GM12864 (cell line): ENCODE data around the gene SPATA6.
"Not testable (repeated sequence)": the region's sequence is repeated elsewhere in the genome, so short reads cannot be mapped to it uniquely, and the experiment has no call there.

ENCODE experiments used
- DNase-seq: peaks from one replicate; pipeline ENCODE4 v3.0.0-alpha.2; 2011; ENCODE audit warnings: low read depth
- H3K4me3 ChIP-seq: 2 replicates; pipeline ENCODE4 v1.5.1; 2011; ENCODE audit warnings: mild to moderate bottlenecking, low read depth, low read length, control low read depth
- CTCF ChIP-seq: IDR thresholded peaks from 2 replicates; pipeline ENCODE4 v1.5.1; 2011; ENCODE audit warnings: low read depth, mild to moderate bottlenecking, moderate library complexity, low read length, control low read depth, inconsistent platforms; ENCODE audit errors: missing control alignments

Gene SPATA6

DNA sequence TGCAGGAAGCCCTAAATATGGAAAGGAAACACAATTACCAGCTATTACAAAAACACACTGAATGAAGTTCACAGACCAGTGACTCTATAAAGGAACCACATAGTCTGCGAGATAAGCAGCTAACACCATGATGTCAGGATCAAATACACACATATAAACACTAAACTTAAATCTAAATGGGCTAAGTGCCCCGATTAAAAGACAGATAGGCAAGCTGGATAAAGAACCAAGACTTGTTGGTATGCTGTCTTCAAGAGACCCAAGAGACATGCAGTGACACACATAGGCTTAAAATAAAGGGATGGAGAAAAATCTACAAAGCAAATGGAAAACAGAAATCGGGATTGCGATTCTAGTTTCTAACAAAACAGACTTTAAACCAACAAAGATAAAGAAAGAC is 127.6 kb downstream of the SPATA6 start:
- no peak overlapping the region for H3K4me3 ChIP-seq
- DNase-seq = no peak
- TF ChIP-seq CTCF = no peak

- TF ChIP-seq CTCF = no peak
- H3K4me3 ChIP-seq = no peak overlapping the region
- DNase-seq = no peak
Observed at GRCh38 chr1:48341221-48341620, 130.8 kb downstream of the SPATA6 start.

GRCh38 chr1:48338257-48338656 is 133.7 kb downstream of the SPATA6 start:
- H3K4me3 ChIP-seq = no peak overlapping the region
- no peak for TF ChIP-seq CTCF
- DNase-seq = no peak

DNA sequence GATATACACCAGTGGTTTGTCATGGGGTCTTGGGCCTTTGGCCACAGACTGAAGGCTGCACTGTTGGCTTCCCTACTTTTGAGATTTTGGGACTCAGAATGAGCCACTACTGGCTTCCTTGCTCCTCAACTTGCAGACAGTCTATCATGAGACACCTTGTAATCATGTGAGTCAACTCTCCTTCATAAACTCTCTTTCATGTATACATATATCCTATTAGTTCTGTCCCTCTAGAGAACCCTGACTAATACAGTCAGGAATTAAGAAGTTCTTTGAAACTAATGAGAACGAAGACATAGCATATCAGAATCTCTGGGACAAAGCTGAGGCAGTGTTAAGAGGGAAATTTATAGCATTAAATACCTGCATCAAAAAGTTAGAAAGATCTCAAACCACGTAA is 138.7 kb downstream of the SPATA6 start:
- DNase-seq = no peak
- no peak for TF ChIP-seq CTCF
- no peak overlapping the region for H3K4me3 ChIP-seq

GRCh38 chr1:48332115-48332514 is 139.9 kb downstream of the SPATA6 start:
- no peak overlapping the region for H3K4me3 ChIP-seq
- no peak for TF ChIP-seq CTCF
- DNase-seq = no peak

DNA sequence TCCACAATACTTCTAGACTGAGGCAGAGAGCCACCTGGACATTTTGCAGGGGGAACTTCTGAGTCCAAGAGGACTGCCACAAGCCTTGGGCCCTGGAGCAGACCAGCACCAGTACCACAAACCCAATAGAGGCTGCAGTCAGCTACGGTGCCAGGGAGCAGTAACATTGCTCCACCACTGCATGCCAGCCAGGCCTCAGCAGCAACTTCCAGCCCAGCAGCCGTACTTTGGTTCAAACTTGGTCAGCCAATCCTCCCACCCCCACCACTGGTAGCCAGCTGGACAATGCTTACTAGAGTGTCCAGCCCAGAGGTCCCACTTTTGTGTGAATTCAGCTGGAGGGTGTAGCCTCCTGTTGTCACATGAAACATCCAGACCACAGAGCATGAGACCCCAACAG is 142.1 kb downstream of the SPATA6 start:
- no peak overlapping the region for H3K4me3 ChIP-seq
- no peak for TF ChIP-seq CTCF
- no peak for DNase-seq

DNA sequence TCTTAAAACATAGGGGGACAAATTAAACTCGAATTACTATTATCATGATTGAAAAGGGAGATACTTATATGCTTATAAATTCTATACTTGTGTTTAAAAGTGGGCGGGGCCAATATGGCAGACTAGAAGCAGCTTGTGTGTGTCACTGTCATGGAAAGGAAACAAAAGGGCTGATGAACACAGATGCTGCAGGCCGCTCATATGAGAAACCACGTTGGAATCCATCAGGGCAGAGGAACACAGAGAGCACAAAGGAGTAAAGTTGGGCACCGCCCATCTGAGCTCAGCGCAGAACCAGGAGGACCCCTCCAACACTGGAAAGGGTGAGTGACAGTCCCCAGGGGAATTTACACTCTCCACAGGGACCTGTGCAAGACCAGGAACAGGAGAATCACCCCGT is 142.5 kb downstream of the SPATA6 start:
- no peak for TF ChIP-seq CTCF
- DNase-seq = no peak
- no peak overlapping the region for H3K4me3 ChIP-seq

DNA sequence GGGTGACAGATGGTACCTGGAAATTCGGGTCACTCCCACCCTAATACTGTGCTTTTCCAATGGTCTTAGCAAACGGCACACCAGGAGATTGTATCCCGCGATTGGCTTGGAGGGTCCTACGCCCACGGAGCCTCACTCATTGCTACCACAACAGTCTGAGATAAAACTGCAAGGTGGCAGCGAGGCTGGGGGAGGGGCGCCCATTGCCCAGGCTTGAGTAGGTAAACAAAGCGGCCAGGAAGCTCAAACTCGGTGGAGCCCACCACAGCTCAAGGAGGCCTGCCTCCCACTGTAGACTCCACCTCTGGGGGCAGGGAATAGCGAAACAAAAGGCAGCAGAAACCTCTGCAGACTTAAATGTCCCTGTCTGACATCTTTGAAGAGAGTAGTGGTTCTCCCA is 160.2 kb downstream of the SPATA6 start:
- not testable (repeated sequence) for DNase-seq, H3K4me3 ChIP-seq
